Heart left ventricle (tissue), 13 donors: ENCODE measurements around the gene PGBD5.

Experiments used
- POLR2A ChIP-seq, 2 donors: fragments of 450-650 bp; IDR thresholded peaks; one replicate each; pipeline ENCODE4 v1.6.1; 2017; ENCODE audit warnings: antibody characterized with exemption in 2 of 2, mild to moderate bottlenecking in 2 of 2, moderate library complexity in 2 of 2
- TF ChIP-seq, protein P1 (sequence below), 12 donors: fragments of 200-600 bp; sonication (generic) in 4 of 12; IDR thresholded peaks; one replicate each; pipeline versions ENCODE4 v1.5.0 to v1.8.0; 2018 to 2022; ENCODE audit warnings: antibody characterized with exemption in 12 of 12, mild to moderate bottlenecking in 5 of 12
- donor health status: ischemic (EF 13 %, LVEDD 7.1; RV severe dilation, severe dysfunction).
- donor health status: DM: no; HTN: yes; CAD: no.
- donor health status: DM: no; HTN: no; CAD: no.
- donor health status: ischemic (EF 25% LVEDD 6.9; RV normal size, moderate dysfunction).
- donor health status: ischemic (EF 25% LVEDD 5.7; RV mildly dilated, moderate dysfunction).
- donor health status: ischemic (EF 35%, LVEDD 5.7; RV mildly dilated, moderate dysfunction).
- donor health status: nonischemic (EF 11% LVEDD 7.7; RV severe dilation, severe dysfunction).
- donor health status: DM: yes; HTN: yes; CAD: no.
- donor health status: PGD.
- donor health status: ischemic (EF 29% LVEDD 5.4; RV normal size, mild dysfunction).
- donor health status: nonischemic (EF 23%, LVEDD 6.1; RV moderate dilation, normal function).

DNA sequence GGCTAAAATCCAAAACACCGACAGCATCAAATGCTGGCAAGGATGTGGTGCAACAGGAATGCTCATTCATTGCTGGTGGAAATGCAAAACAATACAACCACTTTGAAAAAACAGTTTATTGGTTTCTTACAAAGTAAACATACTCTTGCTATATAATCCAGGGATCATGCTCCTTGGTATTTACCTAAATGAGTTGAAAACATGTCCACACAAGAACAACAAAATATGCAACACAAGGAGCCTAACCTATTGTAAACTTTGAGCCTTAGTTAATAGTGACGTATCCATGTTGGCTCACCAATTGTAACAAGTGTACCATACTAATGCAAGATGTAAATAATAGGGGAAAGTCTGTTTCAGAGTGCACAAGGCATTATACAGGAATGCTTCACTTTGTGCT lies 37.2 kb upstream of the PGBD5 start:
- TF ChIP-seq, protein P1, sequence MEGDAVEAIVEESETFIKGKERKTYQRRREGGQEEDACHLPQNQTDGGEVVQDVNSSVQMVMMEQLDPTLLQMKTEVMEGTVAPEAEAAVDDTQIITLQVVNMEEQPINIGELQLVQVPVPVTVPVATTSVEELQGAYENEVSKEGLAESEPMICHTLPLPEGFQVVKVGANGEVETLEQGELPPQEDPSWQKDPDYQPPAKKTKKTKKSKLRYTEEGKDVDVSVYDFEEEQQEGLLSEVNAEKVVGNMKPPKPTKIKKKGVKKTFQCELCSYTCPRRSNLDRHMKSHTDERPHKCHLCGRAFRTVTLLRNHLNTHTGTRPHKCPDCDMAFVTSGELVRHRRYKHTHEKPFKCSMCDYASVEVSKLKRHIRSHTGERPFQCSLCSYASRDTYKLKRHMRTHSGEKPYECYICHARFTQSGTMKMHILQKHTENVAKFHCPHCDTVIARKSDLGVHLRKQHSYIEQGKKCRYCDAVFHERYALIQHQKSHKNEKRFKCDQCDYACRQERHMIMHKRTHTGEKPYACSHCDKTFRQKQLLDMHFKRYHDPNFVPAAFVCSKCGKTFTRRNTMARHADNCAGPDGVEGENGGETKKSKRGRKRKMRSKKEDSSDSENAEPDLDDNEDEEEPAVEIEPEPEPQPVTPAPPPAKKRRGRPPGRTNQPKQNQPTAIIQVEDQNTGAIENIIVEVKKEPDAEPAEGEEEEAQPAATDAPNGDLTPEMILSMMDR (IDR thresholded peaks at IDR 0.05): no peak
- TF ChIP-seq POLR2A (IDR thresholded peaks at IDR 0.05): no peak
